Central memory CD8-positive, alpha-beta T cell (primary cell): Measurements from ENCODE around the gene TNFRSF13B.

Experiments
- ATAC-seq: fragments of 150-1000 bp; cut with Tn5 transposase; replicated peaks from 2 replicates; pipeline ENCODE4 v1.10.0; 2022; ENCODE audit warnings: mild to moderate bottlenecking, moderate FRiP score, moderate number of reproducible peaks; ENCODE audit not compliant: poor library complexity, severe bottlenecking; ENCODE audit errors: extremely low read depth
- DNase-seq, 2 donors: peaks; one replicate each; pipeline ENCODE4 v3.0.0; 2021; ENCODE audit warnings: low spot score in 2 of 2
- H3K27ac Mint-ChIP-seq: one replicate; pipeline ENCODE4 v1.8.0; 2022; ENCODE audit warnings: low read depth, mild to moderate bottlenecking, moderate library complexity, mixed read lengths
- H3K27me3 Mint-ChIP-seq: one replicate; pipeline ENCODE4 v1.8.0; 2022; ENCODE audit warnings: mixed read lengths
- H3K36me3 Mint-ChIP-seq: one replicate; pipeline ENCODE4 v1.8.0; 2022; ENCODE audit warnings: mild to moderate bottlenecking, moderate library complexity, mixed read lengths; ENCODE audit not compliant: insufficient read depth
- H3K4me1 Mint-ChIP-seq: one replicate; pipeline ENCODE4 v1.8.0; 2022; ENCODE audit warnings: mixed read lengths
- H3K4me3 Mint-ChIP-seq: one replicate; pipeline ENCODE4 v1.8.0; 2022; ENCODE audit warnings: mild to moderate bottlenecking, moderate library complexity, mixed read lengths
- H3K9me3 Mint-ChIP-seq: one replicate; pipeline ENCODE4 v1.8.0; 2022; ENCODE audit warnings: mixed read lengths

The TNFRSF13B gene

GRCh38 chr17:16953347-16953746 is 18.6 kb downstream of the TNFRSF13B start:
- DNase-seq: no peak
- peaks cover 83% of the 10 kb centered on the region for H3K27me3 Mint-ChIP-seq
- no peak for ATAC-seq
- H3K27ac Mint-ChIP-seq: no peak overlapping the region
- no peaks in the 10 kb centered on the region for H3K4me1 Mint-ChIP-seq
- H3K36me3 Mint-ChIP-seq: no peaks in the 10 kb centered on the region
- no peak overlapping the region for H3K4me3 Mint-ChIP-seq
- H3K9me3 Mint-ChIP-seq: peaks cover 14% of the 10 kb centered on the region

GRCh38 chr17:16952401-16952800 is 19.5 kb downstream of the TNFRSF13B start:
- Mint-ChIP-seq H3K4me3 (no peak overlapping the region), H3K9me3 (peaks cover 15% of the 10 kb centered on the region), H3K27me3 (peaks cover 80% of the 10 kb centered on the region), H3K4me1 (no peaks in the 10 kb centered on the region), H3K27ac (no peak overlapping the region), H3K36me3 (no peaks in the 10 kb centered on the region)
- DNase-seq (no peak), ATAC-seq (no peak)

- Mint-ChIP-seq H3K9me3 (peaks cover 14% of the 10 kb centered on the region), H3K36me3 (no peaks in the 10 kb centered on the region), H3K4me1 (no peaks in the 10 kb centered on the region), H3K27ac (no peak overlapping the region), H3K27me3 (peaks cover 61% of the 10 kb centered on the region), H3K4me3 (no peak overlapping the region)
- no peak for ATAC-seq
- DNase-seq: no peak
Measured at GRCh38 chr17:16950488-16950887, 21.4 kb downstream of the TNFRSF13B start.

GRCh38 chr17:16948587-16949376 is 23.1 kb downstream of the TNFRSF13B start:
- peaks cover 55% of the 10 kb centered on the region for H3K27me3 Mint-ChIP-seq
- no peak for DNase-seq
- no peak overlapping the region for H3K27ac Mint-ChIP-seq
- H3K4me1 Mint-ChIP-seq: no peaks in the 10 kb centered on the region
- H3K36me3 Mint-ChIP-seq: no peaks in the 10 kb centered on the region
- peaks cover 12% of the 10 kb centered on the region for H3K9me3 Mint-ChIP-seq
- no peak overlapping the region for H3K4me3 Mint-ChIP-seq
- no peak for ATAC-seq

- Mint-ChIP-seq H3K27ac (no peak overlapping the region), H3K27me3 (peaks cover 50% of the 10 kb centered on the region), H3K36me3 (no peaks in the 10 kb centered on the region), H3K9me3 (peaks cover 12% of the 10 kb centered on the region), H3K4me3 (no peak overlapping the region), H3K4me1 (no peaks in the 10 kb centered on the region)
- DNase-seq (no peak), ATAC-seq (no peak)
Measured at GRCh38 chr17:16947470-16947869, 24.4 kb downstream of the TNFRSF13B start.

GRCh38 chr17:16945663-16946218 is 26.2 kb downstream of the TNFRSF13B start:
- Mint-ChIP-seq H3K4me3 (no peak overlapping the region), H3K4me1 (no peaks in the 10 kb centered on the region), H3K36me3 (no peaks in the 10 kb centered on the region), H3K9me3 (peaks cover 12% of the 10 kb centered on the region), H3K27me3 (peaks cover 32% of the 10 kb centered on the region), H3K27ac (no peak overlapping the region)
- no peak for ATAC-seq
- no peak for DNase-seq

GRCh38 chr17:16945136-16945482 is 26.8 kb downstream of the TNFRSF13B start:
- DNase-seq (no peak), ATAC-seq (no peak)
- H3K27ac Mint-ChIP-seq: no peak overlapping the region
- no peaks in the 10 kb centered on the region for H3K4me1 Mint-ChIP-seq
- H3K36me3 Mint-ChIP-seq: no peaks in the 10 kb centered on the region
- H3K4me3 Mint-ChIP-seq: no peak overlapping the region
- peaks cover 27% of the 10 kb centered on the region for H3K27me3 Mint-ChIP-seq
- H3K9me3 Mint-ChIP-seq: peaks cover 12% of the 10 kb centered on the region

GRCh38 chr17:16944334-16945135 is 27.4 kb downstream of the TNFRSF13B start:
- H3K4me3 Mint-ChIP-seq: no peak overlapping the region
- H3K9me3 Mint-ChIP-seq: peaks cover 12% of the 10 kb centered on the region
- peaks cover 27% of the 10 kb centered on the region for H3K27me3 Mint-ChIP-seq
- no peaks in the 10 kb centered on the region for H3K36me3 Mint-ChIP-seq
- no peaks in the 10 kb centered on the region for H3K4me1 Mint-ChIP-seq
- ATAC-seq: no peak
- no peak overlapping the region for H3K27ac Mint-ChIP-seq
- DNase-seq: no peak

GRCh38 chr17:16943541-16944333 is 28.2 kb downstream of the TNFRSF13B start:
- H3K27me3 Mint-ChIP-seq: peaks cover 20% of the 10 kb centered on the region
- no peak overlapping the region for H3K4me3 Mint-ChIP-seq
- ATAC-seq (no peak), DNase-seq (no peak)
- H3K36me3 Mint-ChIP-seq: no peaks in the 10 kb centered on the region
- H3K4me1 Mint-ChIP-seq: no peaks in the 10 kb centered on the region
- peaks cover 5% of the 10 kb centered on the region for H3K9me3 Mint-ChIP-seq
- H3K27ac Mint-ChIP-seq: no peak overlapping the region

- H3K27me3 Mint-ChIP-seq: peaks cover 19% of the 10 kb centered on the region
- H3K4me3 Mint-ChIP-seq: no peak overlapping the region
- DNase-seq (no peak), ATAC-seq (no peak)
- no peaks in the 10 kb centered on the region for H3K36me3 Mint-ChIP-seq
- no peaks in the 10 kb centered on the region for H3K9me3 Mint-ChIP-seq
- no peak overlapping the region for H3K27ac Mint-ChIP-seq
- H3K4me1 Mint-ChIP-seq: no peaks in the 10 kb centered on the region
Measured at GRCh38 chr17:16943032-16943352, 28.9 kb downstream of the TNFRSF13B start.

- DNase-seq: no peak
- Mint-ChIP-seq H3K9me3 (no peaks in the 10 kb centered on the region), H3K4me1 (no peaks in the 10 kb centered on the region), H3K36me3 (no peaks in the 10 kb centered on the region), H3K27ac (no peak overlapping the region), H3K4me3 (no peak overlapping the region), H3K27me3 (peaks cover 19% of the 10 kb centered on the region)
- ATAC-seq: no peak
Measured at GRCh38 chr17:16942141-16943031, 29.5 kb downstream of the TNFRSF13B start.
